ENCODE data around the gene LFNG. TPM values are rescaled to one million over a fixed set of nuclear protein-coding genes. Genes with fewer than 3 reads are reported as not detected.

LFNG gene
- total RNA-seq, 1 donor from 2014 or later = 36.8 TPM

- H3K4me1 ChIP-seq = peaks cover 24% of the 10 kb centered on the region
- TF ChIP-seq, protein P1, sequence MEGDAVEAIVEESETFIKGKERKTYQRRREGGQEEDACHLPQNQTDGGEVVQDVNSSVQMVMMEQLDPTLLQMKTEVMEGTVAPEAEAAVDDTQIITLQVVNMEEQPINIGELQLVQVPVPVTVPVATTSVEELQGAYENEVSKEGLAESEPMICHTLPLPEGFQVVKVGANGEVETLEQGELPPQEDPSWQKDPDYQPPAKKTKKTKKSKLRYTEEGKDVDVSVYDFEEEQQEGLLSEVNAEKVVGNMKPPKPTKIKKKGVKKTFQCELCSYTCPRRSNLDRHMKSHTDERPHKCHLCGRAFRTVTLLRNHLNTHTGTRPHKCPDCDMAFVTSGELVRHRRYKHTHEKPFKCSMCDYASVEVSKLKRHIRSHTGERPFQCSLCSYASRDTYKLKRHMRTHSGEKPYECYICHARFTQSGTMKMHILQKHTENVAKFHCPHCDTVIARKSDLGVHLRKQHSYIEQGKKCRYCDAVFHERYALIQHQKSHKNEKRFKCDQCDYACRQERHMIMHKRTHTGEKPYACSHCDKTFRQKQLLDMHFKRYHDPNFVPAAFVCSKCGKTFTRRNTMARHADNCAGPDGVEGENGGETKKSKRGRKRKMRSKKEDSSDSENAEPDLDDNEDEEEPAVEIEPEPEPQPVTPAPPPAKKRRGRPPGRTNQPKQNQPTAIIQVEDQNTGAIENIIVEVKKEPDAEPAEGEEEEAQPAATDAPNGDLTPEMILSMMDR (IDR thresholded peaks at IDR 0.05) = no peak
- TF ChIP-seq POLR2A (IDR thresholded peaks at IDR 0.05) (no peak), POLR2AphosphoS5 (IDR thresholded peaks at IDR 0.05; ENCODE audit: insufficient read depth in 1 of 2, low read depth in 1 of 2) (no peak)
- H3K4me3 ChIP-seq = no peak overlapping the region
- H3K27me3 ChIP-seq = no peaks in the 10 kb centered on the region
- no peaks in the 10 kb centered on the region for H3K9me3 ChIP-seq
- no peak for DNase-seq (ENCODE audit: extremely low spot score in 2 of 2)
- H3K36me3 ChIP-seq = no peaks in the 10 kb centered on the region
- intact Hi-C loops (cut with DNase I) = no loop called here
- H3K27ac ChIP-seq = no peak overlapping the region
Measured at GRCh38 chr7:2482725-2483451, 36.7 kb upstream of the LFNG start.

DNA sequence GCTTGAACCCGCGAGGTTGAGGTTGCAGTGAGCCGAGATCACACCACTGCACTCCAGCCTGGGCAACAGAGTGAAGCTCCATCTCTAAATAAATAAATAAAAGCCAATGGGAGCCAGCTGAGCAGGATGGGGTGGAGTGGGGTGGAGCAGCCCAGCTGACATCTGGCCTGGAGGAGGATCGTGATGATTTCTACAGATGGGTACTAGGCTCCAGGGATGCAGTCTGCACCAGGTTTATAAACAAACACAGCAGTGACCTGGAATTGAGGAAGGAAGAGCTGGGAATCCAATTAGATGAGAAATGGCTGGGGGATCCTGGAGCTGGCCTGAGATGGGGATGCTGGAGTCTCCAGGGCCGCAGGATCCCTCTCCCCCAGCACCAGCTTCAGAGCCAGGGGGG, 36.1 kb upstream of the LFNG start:
- Histone ChIP-seq H3K27me3 (no peaks in the 10 kb centered on the region), H3K4me3 (no peak overlapping the region), H3K4me1 (peaks cover 24% of the 10 kb centered on the region), H3K27ac (no peak overlapping the region), H3K36me3 (no peaks in the 10 kb centered on the region), H3K9me3 (no peaks in the 10 kb centered on the region)
- DNase-seq (ENCODE audit: extremely low spot score in 2 of 2) = no peak
- TF ChIP-seq, protein P1 (IDR thresholded peaks at IDR 0.05) = no peak
- TF ChIP-seq POLR2A (IDR thresholded peaks at IDR 0.05) (no peak), POLR2AphosphoS5 (IDR thresholded peaks at IDR 0.05; ENCODE audit: insufficient read depth in 1 of 2, low read depth in 1 of 2) (no peak)
- intact Hi-C loops (cut with DNase I) = no loop called here

- Histone ChIP-seq H3K9me3 (no peaks in the 10 kb centered on the region), H3K27me3 (no peaks in the 10 kb centered on the region), H3K27ac (no peak overlapping the region), H3K36me3 (no peaks in the 10 kb centered on the region), H3K4me3 (no peak overlapping the region), H3K4me1 (peaks cover 31% of the 10 kb centered on the region)
- TF ChIP-seq, protein P1 (IDR thresholded peaks at IDR 0.05) = no peak
- TF ChIP-seq POLR2AphosphoS5 (IDR thresholded peaks at IDR 0.05; ENCODE audit: insufficient read depth in 1 of 2, low read depth in 1 of 2) = no peak
- TF ChIP-seq POLR2A (IDR thresholded peaks at IDR 0.05) = no peak
- no peak for DNase-seq (ENCODE audit: extremely low spot score in 2 of 2)
- intact Hi-C loops (cut with DNase I) = no loop called here
Measured at GRCh38 chr7:2484868-2485267, 34.7 kb upstream of the LFNG start.

DNA sequence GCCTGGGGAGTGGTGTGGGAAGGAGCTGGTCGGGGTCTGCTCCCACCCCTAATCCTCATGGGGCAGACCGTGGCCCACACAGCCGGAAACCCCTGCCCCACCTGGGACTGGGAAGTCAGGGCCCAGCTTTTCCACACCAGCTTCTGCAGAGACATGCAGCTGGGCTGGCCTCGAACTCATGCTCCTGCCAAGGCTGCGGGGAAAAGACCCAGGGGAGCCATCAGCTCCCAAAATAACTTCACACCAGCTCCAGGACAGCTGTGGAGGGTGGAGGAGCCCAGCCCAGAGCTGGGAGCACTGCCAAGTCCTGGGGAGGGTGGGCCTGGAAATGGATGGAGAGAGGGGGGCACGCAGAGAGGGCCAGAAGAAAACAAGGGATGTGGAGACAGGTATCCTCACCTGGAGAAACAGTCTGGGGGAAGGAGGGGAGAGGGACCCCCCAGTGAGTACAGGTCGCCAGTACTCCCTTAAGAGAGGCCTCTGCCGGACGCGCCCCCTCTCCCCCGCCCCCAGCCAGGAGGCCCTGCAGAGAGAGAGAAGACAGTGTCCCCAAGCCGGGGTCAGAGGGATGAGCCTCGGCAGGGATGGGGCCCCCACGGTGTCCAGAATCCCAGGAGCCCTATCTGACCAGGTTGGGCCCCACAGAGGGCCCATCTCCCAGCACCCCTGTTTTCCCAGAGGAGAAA, 31.8 kb upstream of the LFNG start:
- no peaks in the 10 kb centered on the region for H3K9me3 ChIP-seq
- H3K4me3 ChIP-seq = no peak overlapping the region
- H3K36me3 ChIP-seq = no peaks in the 10 kb centered on the region
- peak overlapping the region; percentile 79 for H3K27ac ChIP-seq
- no peaks in the 10 kb centered on the region for H3K27me3 ChIP-seq
- intact Hi-C loops (cut with DNase I) = no loop called here
- peaks cover 39% of the 10 kb centered on the region for H3K4me1 ChIP-seq
- TF ChIP-seq POLR2AphosphoS5 (IDR thresholded peaks at IDR 0.05; ENCODE audit: insufficient read depth in 1 of 2, low read depth in 1 of 2) = no peak
- DNase-seq (ENCODE audit: extremely low spot score in 2 of 2) = no peak

- intact Hi-C loops (cut with DNase I) = no loop called here
- DNase-seq (ENCODE audit: extremely low spot score in 2 of 2) = no peak
- H3K27me3 ChIP-seq = no peaks in the 10 kb centered on the region
- H3K36me3 ChIP-seq = no peaks in the 10 kb centered on the region
- TF ChIP-seq POLR2A (IDR thresholded peaks at IDR 0.05) (peak in 1 of 2 donors; percentile 1), POLR2AphosphoS5 (IDR thresholded peaks at IDR 0.05; ENCODE audit: insufficient read depth in 1 of 2, low read depth in 1 of 2) (peak in 1 of 2 donors; percentile 57)
- TF ChIP-seq, protein P1 (IDR thresholded peaks at IDR 0.05) = no peak
- no peak overlapping the region for H3K4me3 ChIP-seq
- H3K4me1 ChIP-seq = peaks cover 42% of the 10 kb centered on the region
- H3K27ac ChIP-seq = peak overlapping the region; percentile 79
- H3K9me3 ChIP-seq = no peaks in the 10 kb centered on the region
Measured at GRCh38 chr7:2488272-2488645, 31.3 kb upstream of the LFNG start.

All from vagina (tissue), 2 donors.